Measurements from ENCODE around the gene GARNL3. TPM values are rescaled to one million over a fixed set of nuclear protein-coding genes. Genes with fewer than 3 reads are reported as not detected.

The GARNL3 gene
- total RNA-seq, 1 donor = 5.8 TPM

GRCh38 chr9:127248241-127248640, 16.3 kb upstream of the GARNL3 start:
- Histone ChIP-seq H3K4me2 (ENCODE audit: insufficient read depth, low read length) (no peak overlapping the region), H3K4me3 (ENCODE audit: insufficient read depth, low read length) (no peak overlapping the region), H3K79me2 (ENCODE audit: insufficient read depth, low read length) (no peaks in the 10 kb centered on the region), H2AFZ (ENCODE audit: low read length) (no peak overlapping the region), H4K20me1 (ENCODE audit: insufficient read depth, low read length) (no peaks in the 10 kb centered on the region), H3K9me3 (ENCODE audit: low read depth, low read length) (no peaks in the 10 kb centered on the region), H3K4me1 (ENCODE audit: insufficient read depth, low read length) (peaks cover 8% of the 10 kb centered on the region), H3K27ac (ENCODE audit: low read depth, low read length) (no peak overlapping the region), H3K27me3 (ENCODE audit: insufficient read depth, low read length) (peaks cover 4% of the 10 kb centered on the region), H3K36me3 (ENCODE audit: insufficient read depth, low read length) (no peaks in the 10 kb centered on the region)
- TF ChIP-seq, protein P1, sequence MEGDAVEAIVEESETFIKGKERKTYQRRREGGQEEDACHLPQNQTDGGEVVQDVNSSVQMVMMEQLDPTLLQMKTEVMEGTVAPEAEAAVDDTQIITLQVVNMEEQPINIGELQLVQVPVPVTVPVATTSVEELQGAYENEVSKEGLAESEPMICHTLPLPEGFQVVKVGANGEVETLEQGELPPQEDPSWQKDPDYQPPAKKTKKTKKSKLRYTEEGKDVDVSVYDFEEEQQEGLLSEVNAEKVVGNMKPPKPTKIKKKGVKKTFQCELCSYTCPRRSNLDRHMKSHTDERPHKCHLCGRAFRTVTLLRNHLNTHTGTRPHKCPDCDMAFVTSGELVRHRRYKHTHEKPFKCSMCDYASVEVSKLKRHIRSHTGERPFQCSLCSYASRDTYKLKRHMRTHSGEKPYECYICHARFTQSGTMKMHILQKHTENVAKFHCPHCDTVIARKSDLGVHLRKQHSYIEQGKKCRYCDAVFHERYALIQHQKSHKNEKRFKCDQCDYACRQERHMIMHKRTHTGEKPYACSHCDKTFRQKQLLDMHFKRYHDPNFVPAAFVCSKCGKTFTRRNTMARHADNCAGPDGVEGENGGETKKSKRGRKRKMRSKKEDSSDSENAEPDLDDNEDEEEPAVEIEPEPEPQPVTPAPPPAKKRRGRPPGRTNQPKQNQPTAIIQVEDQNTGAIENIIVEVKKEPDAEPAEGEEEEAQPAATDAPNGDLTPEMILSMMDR (IDR thresholded peaks at IDR 0.05; ENCODE audit: extremely low read depth, low read depth, low read length) = no peak
- peak; percentile 71 for DNase-seq (ENCODE audit: insufficient read length, low spot score, missing footprints)

- H3K36me3 ChIP-seq (ENCODE audit: insufficient read depth, low read length) = no peaks in the 10 kb centered on the region
- no peak overlapping the region for H3K4me2 ChIP-seq (ENCODE audit: insufficient read depth, low read length)
- no peak overlapping the region for H2AFZ ChIP-seq (ENCODE audit: low read length)
- no peaks in the 10 kb centered on the region for H4K20me1 ChIP-seq (ENCODE audit: insufficient read depth, low read length)
- H3K27ac ChIP-seq (ENCODE audit: low read depth, low read length) = no peak overlapping the region
- DNase-seq (ENCODE audit: insufficient read length, low spot score, missing footprints) = no peak
- H3K79me2 ChIP-seq (ENCODE audit: insufficient read depth, low read length) = no peaks in the 10 kb centered on the region
- peaks cover 3% of the 10 kb centered on the region for H3K4me1 ChIP-seq (ENCODE audit: insufficient read depth, low read length)
- TF ChIP-seq, protein P1 (IDR thresholded peaks at IDR 0.05; ENCODE audit: extremely low read depth, low read depth, low read length) = no peak
- no peak overlapping the region for H3K4me3 ChIP-seq (ENCODE audit: insufficient read depth, low read length)
- H3K9me3 ChIP-seq (ENCODE audit: low read depth, low read length) = no peaks in the 10 kb centered on the region
- peaks cover 9% of the 10 kb centered on the region for H3K27me3 ChIP-seq (ENCODE audit: insufficient read depth, low read length)
Observed at GRCh38 chr9:127249877-127250276, 14.7 kb upstream of the GARNL3 start.

GRCh38 chr9:127250896-127251391, 13.6 kb upstream of the GARNL3 start:
- H3K27ac ChIP-seq (ENCODE audit: low read depth, low read length) = no peak overlapping the region
- TF ChIP-seq, protein P1 (IDR thresholded peaks at IDR 0.05; ENCODE audit: extremely low read depth, low read depth, low read length) = no peak
- no peaks in the 10 kb centered on the region for H3K4me1 ChIP-seq (ENCODE audit: insufficient read depth, low read length)
- no peak overlapping the region for H2AFZ ChIP-seq (ENCODE audit: low read length)
- no peaks in the 10 kb centered on the region for H3K9me3 ChIP-seq (ENCODE audit: low read depth, low read length)
- no peaks in the 10 kb centered on the region for H3K36me3 ChIP-seq (ENCODE audit: insufficient read depth, low read length)
- peaks cover 9% of the 10 kb centered on the region for H3K27me3 ChIP-seq (ENCODE audit: insufficient read depth, low read length)
- no peak overlapping the region for H3K4me2 ChIP-seq (ENCODE audit: insufficient read depth, low read length)
- DNase-seq (ENCODE audit: insufficient read length, low spot score, missing footprints) = no peak
- no peaks in the 10 kb centered on the region for H4K20me1 ChIP-seq (ENCODE audit: insufficient read depth, low read length)
- no peak overlapping the region for H3K4me3 ChIP-seq (ENCODE audit: insufficient read depth, low read length)
- no peaks in the 10 kb centered on the region for H3K79me2 ChIP-seq (ENCODE audit: insufficient read depth, low read length)

DNA sequence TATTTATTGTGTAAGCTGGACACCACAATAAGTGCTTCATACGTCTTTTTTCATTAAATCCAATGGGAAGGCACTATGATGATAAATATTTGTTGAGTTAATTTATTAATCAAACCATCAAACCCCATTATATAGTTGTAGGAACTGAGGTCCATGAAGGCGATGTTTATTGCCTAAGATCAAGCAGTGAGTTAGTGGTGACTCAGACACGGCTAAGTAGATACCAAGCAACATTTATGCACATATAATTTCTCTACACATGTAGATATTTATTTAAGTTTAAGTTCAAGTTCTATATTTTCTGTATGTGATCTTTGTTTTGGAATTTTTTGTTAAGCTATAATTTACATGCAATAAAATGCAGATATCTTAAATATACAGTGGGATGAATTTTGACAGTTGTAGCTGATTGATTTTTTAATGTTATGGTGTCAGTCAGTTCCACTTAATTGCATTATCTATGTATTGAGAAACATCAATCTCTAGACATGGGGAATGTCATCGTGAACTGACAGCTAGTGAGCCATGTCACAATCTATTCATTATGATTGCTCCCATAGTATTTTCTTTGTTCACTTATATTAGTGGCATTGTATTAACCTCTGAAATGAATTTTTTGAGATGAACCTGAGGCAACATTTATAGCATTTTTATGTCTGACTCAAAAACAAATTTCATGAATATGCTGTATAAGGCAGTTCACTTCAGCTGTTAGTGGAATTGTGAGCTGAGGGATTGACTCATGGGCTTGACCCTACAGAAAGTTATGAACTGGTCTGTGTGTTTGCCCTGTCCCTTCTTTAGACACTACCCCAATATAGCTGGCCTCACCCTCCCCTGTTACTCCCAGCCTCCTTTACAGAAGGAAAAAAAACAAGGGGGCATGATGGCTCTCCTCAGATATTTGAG, 11.9 kb upstream of the GARNL3 start:
- Histone ChIP-seq H3K27ac (ENCODE audit: low read depth, low read length) (no peak overlapping the region), H3K27me3 (ENCODE audit: insufficient read depth, low read length) (peaks cover 9% of the 10 kb centered on the region), H3K36me3 (ENCODE audit: insufficient read depth, low read length) (no peaks in the 10 kb centered on the region), H3K4me2 (ENCODE audit: insufficient read depth, low read length) (no peak overlapping the region), H3K4me1 (ENCODE audit: insufficient read depth, low read length) (no peaks in the 10 kb centered on the region), H3K9me3 (ENCODE audit: low read depth, low read length) (no peaks in the 10 kb centered on the region), H3K79me2 (ENCODE audit: insufficient read depth, low read length) (no peaks in the 10 kb centered on the region), H2AFZ (ENCODE audit: low read length) (no peak overlapping the region), H4K20me1 (ENCODE audit: insufficient read depth, low read length) (no peaks in the 10 kb centered on the region), H3K4me3 (ENCODE audit: insufficient read depth, low read length) (no peak overlapping the region)
- DNase-seq (ENCODE audit: insufficient read length, low spot score, missing footprints) = no peak
- TF ChIP-seq, protein P1 (IDR thresholded peaks at IDR 0.05; ENCODE audit: extremely low read depth, low read depth, low read length) = no peak

Measured in osteoblast (primary cell).